Activated CD4-positive, alpha-beta T cell treated with anti-CD3 and anti-CD28 coated beads, Interleukin-2, amount 10 ng/mL, durations not matched to agents 24 days and 14 days (primary cell): ENCODE results near the gene LCE3E. TPM values are rescaled to one million over a fixed set of nuclear protein-coding genes. Genes with fewer than 3 reads are reported as not detected.
"Not testable (repeated sequence)": the region's sequence is repeated elsewhere in the genome, so short reads cannot be mapped to it uniquely, and the experiment has no call there.

Experiments used
- DNase-seq: peaks from one replicate; pipeline ENCODE4 v3.0.0; 2022
- H3K27ac Mint-ChIP-seq: one replicate; pipeline ENCODE4 v1.8.0; 2022; ENCODE audit warnings: mild to moderate bottlenecking, mixed read lengths
- H3K27me3 Mint-ChIP-seq: one replicate; pipeline ENCODE4 v1.8.0; 2022; ENCODE audit warnings: mixed read lengths
- H3K36me3 Mint-ChIP-seq: one replicate; pipeline ENCODE4 v1.8.0; 2022; ENCODE audit warnings: low read depth, mild to moderate bottlenecking, mixed read lengths
- H3K4me1 Mint-ChIP-seq: one replicate; pipeline ENCODE4 v1.8.0; 2021; ENCODE audit warnings: mixed read lengths
- H3K4me3 Mint-ChIP-seq: one replicate; pipeline ENCODE4 v1.8.0; 2022; ENCODE audit warnings: mild to moderate bottlenecking, moderate library complexity, mixed read lengths
- H3K9me3 Mint-ChIP-seq: one replicate; pipeline ENCODE4 v1.8.0; 2021; ENCODE audit warnings: mixed read lengths
- intact Hi-C: fragments of 100-400 bp; cut with micrococcal nuclease; formaldehyde crosslinking; loops from one replicate; pipeline ENCODE4 v1.15.1; 2023
- total RNA-seq: library from RNA; stranded (reverse); gene quantifications from 2 replicates; pipeline ENCODE4 v1.2.3, GENCODE V29; 2022

The LCE3E gene, protein sequence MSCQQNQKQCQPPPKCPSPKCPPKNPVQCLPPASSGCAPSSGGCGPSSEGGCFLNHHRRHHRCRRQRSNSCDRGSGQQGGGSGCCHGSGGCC
- not detected in 2 replicates for total RNA-seq

DNA sequence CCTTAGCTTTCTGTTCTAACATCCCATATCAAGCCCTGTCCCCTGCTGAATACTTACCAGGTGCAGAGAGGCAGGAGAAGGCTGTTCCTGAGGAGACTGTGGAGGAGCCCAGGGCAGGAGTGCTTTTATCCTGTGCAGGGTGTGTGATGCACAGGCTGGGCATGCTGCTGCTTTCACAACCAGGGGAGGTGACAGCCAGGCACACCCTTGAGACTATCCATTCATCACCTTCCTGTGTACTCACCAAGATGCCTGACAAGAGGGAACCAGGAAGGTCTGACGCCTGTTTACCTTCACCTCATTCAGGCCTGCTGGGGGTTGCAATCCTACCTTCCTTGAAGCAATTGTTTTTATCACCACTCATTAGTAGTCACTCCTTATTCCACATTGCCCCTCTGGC, at the start of gene LCE3E:
TSS of gene LCE3E (minus strand) at position 100 of the 400 bp plus-strand sequence. CDS start 572 bp downstream, outside the sequence.
- Mint-ChIP-seq H3K27me3 (peaks cover 2% of the 10 kb centered on the region), H3K4me3 (no peak within 1 kb of the TSS), H3K4me1 (no peaks in the 10 kb centered on the region), H3K27ac (no peak within 1 kb of the TSS), H3K9me3 (no peaks in the 10 kb centered on the region), H3K36me3 (no peaks in the 10 kb centered on the region)
- no peak for DNase-seq
- intact Hi-C loops: no loop called here

DNA sequence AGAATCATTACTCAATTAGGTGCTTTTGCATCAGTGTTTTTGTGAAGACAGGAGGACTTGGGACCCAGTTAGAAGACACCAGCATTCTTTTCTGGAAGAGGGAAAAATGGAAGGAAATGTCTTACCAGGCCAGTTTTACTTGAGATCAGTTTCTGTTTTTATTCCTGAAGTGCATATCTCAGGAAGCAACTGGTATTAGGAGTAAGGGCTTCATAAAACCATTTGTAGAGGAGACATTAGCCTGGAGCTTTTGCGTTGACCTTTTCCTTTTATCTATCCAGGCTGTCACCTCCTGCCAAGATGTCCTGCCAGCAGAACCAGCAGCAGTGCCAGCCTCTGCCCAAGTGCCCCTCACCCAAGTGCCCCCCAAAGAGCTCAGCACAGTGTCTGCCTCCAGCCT, 46.9 kb upstream of the LCE3E start, which contains the start of gene LCE3B:
TSS of gene LCE3B (plus strand) at position 301 of the 400 bp plus-strand sequence. CDS start at position 301, 0 bp downstream.
- no peak for DNase-seq
- no peaks in the 10 kb centered on the region for H3K36me3 Mint-ChIP-seq
- no peaks in the 10 kb centered on the region for H3K4me1 Mint-ChIP-seq
- no peaks in the 10 kb centered on the region for H3K27me3 Mint-ChIP-seq
- H3K9me3 Mint-ChIP-seq: peaks cover under 1% of the 10 kb centered on the region
- intact Hi-C loops: no loop called here
- no peak within 1 kb of the TSS for H3K4me3 Mint-ChIP-seq
- H3K27ac Mint-ChIP-seq: no peak within 1 kb of the TSS

DNA sequence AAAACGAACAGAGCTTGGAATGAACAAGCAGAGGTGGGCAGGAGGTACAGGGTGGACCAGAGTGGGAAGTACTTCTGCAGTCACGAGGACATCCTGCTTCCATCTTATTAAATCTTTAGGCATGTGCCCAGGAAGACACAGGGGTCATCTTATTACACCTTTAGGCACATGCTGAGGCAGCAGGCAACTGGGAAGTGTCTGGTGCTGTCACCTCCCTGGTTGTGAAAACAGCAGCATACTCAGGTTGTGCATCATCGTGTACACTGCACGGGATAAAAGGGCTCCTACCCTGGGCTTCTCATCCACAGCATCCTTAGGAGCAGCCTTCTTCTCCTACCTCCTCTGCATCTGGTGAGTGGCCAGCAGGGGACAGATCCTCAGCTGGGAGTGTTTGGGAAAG, 33.4 kb upstream of the LCE3E start, which contains the start of gene LCE3C:
TSS of gene LCE3C (plus strand) at position 301 of the 400 bp plus-strand sequence. CDS start 498 bp downstream, outside the sequence.
- Mint-ChIP-seq H3K27me3 (no peaks in the 10 kb centered on the region), H3K4me3 (no peak within 1 kb of the TSS), H3K27ac (no peak within 1 kb of the TSS), H3K36me3 (no peaks in the 10 kb centered on the region), H3K4me1 (no peaks in the 10 kb centered on the region), H3K9me3 (no peaks in the 10 kb centered on the region)
- intact Hi-C loops: no loop called here
- DNase-seq: no peak

DNA sequence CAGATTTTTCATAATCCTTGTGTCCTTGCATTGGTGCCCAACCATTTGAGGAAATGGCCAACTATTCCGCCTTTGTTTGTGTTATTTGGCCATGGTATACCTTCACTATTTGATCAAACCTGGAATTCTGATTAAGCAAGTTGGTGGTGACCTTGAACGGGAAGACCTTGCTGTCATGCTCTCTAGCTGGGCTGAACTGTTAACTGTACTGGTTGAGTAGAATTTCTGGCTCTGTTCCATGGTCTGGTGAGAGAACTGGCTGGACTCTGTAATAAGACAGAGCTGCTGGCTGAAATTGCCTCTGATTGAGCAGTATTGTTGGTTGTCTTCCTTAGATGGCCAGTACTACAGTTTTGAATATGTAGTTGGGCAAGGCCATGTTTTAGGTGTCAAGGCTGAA, 30.4 kb upstream of the LCE3E start:
- no peaks in the 10 kb centered on the region for H3K27me3 Mint-ChIP-seq
- no peak overlapping the region for H3K27ac Mint-ChIP-seq
- intact Hi-C loops: no loop called here
- no peak overlapping the region for H3K4me3 Mint-ChIP-seq
- H3K36me3 Mint-ChIP-seq: no peaks in the 10 kb centered on the region
- DNase-seq: no peak
- no peaks in the 10 kb centered on the region for H3K9me3 Mint-ChIP-seq
- H3K4me1 Mint-ChIP-seq: no peaks in the 10 kb centered on the region

DNA sequence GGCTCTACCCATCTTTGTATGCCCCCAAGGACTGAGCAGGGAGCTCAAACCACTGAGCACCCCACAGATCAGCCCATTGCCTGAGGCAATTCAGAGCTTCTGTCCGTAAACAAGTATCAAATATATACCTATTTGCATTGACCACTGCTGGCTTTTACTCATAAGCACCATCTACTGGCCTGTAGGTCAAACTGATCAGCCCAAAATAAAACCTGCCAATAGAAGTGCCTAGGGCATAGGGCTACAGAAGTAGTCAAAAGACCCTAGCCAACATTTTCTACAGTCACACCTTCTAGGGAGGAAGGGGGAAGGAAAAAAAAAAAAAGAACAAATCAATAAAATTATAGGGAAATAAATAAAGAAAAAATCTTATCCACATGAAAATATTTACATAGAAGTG, 19.0 kb upstream of the LCE3E start:
- Mint-ChIP-seq H3K27me3 (no peaks in the 10 kb centered on the region), H3K4me1 (no peaks in the 10 kb centered on the region), H3K4me3 (no peak overlapping the region), H3K9me3 (no peaks in the 10 kb centered on the region), H3K36me3 (no peaks in the 10 kb centered on the region), H3K27ac (no peak overlapping the region)
- intact Hi-C loops: no loop called here
- no peak for DNase-seq

DNA sequence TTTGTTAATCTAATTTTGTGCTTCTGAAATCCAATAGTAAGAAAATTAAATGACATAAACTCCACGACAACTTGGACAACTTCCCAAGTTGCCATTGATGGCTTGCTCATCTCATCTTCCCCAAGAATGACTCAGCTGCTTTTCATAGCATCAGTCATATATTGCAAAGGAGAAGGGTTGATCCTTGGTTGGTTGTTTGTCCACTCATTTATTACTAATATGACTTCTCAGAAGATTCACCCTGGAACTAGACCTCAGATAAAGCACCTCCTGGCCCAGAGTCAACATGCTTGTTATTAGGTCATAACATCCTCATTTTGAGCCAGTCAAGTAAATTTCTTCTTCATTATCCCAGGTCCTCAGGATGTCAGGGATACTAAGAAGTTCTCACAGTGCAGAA, 16.1 kb upstream of the LCE3E start:
- Mint-ChIP-seq H3K4me3 (no peak overlapping the region), H3K27ac (no peak overlapping the region), H3K4me1 (peaks cover 2% of the 10 kb centered on the region), H3K36me3 (no peaks in the 10 kb centered on the region), H3K9me3 (no peaks in the 10 kb centered on the region), H3K27me3 (no peaks in the 10 kb centered on the region)
- intact Hi-C loops: no loop called here
- DNase-seq: no peak

DNA sequence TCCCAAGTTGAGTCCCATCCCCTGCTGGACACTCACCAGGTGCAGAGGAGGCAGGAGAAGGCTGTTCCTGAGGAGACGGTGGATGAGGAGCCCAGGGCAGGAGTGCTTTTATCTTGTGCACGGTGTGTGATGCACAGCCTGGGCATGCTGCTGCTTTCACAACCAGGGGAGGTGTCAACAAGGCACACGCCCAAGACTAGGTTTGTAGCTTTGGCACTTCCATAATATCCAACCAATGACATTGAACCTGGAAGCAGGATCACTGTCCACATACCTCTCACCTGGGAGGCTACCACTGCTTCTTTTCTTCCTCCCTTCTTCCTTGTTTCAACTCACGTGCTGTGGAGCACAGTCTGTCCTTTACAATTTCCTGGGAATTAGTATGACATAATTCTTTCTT, 13.9 kb upstream of the LCE3E start, which contains the start of gene LCE3D:
TSS of gene LCE3D (minus strand) at position 84 of the 400 bp plus-strand sequence. CDS start 580 bp downstream, outside the sequence.
- Mint-ChIP-seq H3K36me3 (no peaks in the 10 kb centered on the region), H3K27ac (no peak within 1 kb of the TSS), H3K9me3 (no peaks in the 10 kb centered on the region), H3K27me3 (no peaks in the 10 kb centered on the region), H3K4me3 (no peak within 1 kb of the TSS), H3K4me1 (peaks cover 2% of the 10 kb centered on the region)
- intact Hi-C loops: no loop called here
- no peak for DNase-seq

DNA sequence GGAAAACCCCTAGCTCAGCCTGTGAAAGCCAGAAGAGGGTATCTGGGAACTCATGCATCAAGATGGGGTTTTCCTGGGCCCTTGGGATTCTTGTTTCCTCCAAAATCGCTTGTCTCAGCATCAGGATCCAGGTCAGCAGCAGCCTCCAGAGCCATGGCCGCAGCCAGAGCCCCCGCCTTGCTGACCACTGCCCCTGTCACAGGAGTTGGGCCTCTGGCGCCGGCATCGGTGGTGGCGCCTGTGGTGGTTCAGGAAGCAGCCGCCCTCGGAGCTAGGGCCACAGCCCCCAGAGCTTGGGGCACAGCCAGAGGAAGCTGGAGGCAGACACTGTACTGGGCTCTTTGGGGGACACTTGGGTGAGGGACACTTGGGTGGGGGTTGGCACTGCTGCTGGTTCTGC, 12.9 kb upstream of the LCE3E start:
- H3K27me3 Mint-ChIP-seq, H3K36me3 Mint-ChIP-seq, intact Hi-C loops, H3K9me3 Mint-ChIP-seq, H3K4me3 Mint-ChIP-seq, DNase-seq, H3K27ac Mint-ChIP-seq, H3K4me1 Mint-ChIP-seq: not testable (repeated sequence)

DNA sequence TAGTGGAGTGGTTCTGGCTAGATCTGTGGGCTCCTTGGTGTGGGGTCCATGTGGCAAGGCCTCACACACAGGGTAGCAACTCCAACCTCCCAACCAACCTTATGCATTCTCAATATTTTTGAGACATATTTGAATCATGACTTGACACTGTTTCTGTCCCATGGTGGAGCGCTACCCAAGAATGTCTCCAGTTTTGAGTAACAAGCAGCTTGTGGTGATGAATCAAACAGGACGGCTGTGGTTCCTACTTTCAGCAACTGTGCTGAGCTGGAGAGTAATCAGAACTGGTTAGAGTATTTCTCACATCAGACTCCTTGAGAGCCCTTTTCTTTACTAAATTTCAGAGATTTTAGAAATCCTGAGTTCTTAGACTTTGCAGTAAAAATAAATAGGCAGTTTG, 10.6 kb upstream of the LCE3E start:
- Mint-ChIP-seq H3K4me1 (peaks cover 2% of the 10 kb centered on the region), H3K27ac (no peak overlapping the region), H3K36me3 (no peaks in the 10 kb centered on the region), H3K27me3 (peaks cover 8% of the 10 kb centered on the region), H3K9me3 (no peaks in the 10 kb centered on the region), H3K4me3 (no peak overlapping the region)
- intact Hi-C loops: no loop called here
- DNase-seq: no peak

DNA sequence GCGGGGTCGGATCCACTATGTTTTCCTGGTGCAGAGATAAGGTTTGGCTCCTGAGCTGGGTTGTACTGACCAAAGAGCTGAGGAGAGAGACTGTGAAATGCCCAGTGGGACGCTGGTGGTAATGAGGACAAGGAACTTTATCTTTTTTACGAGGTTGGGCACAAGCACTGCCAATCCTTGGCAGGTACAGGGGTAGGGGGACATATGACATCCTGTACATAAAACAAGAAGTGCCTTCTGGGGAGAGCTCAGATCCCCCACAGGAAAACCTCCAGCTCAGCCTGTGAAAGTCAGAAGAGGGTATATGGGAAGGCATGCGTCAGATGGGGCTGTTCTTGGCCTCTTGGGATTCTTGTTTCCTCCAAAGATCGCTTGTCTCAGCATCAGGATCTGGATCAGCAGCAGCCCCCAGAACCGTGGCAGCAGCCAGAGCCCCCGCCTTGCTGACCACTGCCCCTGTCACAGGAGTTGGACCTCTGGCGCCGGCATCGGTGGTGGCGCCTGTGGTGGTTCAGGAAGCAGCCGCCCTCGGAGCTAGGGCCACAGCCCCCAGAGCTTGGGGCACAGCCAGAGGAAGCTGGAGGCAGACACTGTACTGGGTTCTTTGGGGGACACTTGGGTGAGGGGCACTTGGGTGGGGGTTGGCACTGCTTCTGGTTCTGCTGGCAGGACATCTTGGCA, 905 bp downstream of the LCE3E start:
- Mint-ChIP-seq H3K9me3 (no peaks in the 10 kb centered on the region), H3K4me1 (no peaks in the 10 kb centered on the region), H3K4me3 (no peak overlapping the region), H3K36me3 (no peaks in the 10 kb centered on the region), H3K27me3 (no peaks in the 10 kb centered on the region), H3K27ac (no peak overlapping the region)
- intact Hi-C loops: no loop called here
- no peak for DNase-seq

DNA sequence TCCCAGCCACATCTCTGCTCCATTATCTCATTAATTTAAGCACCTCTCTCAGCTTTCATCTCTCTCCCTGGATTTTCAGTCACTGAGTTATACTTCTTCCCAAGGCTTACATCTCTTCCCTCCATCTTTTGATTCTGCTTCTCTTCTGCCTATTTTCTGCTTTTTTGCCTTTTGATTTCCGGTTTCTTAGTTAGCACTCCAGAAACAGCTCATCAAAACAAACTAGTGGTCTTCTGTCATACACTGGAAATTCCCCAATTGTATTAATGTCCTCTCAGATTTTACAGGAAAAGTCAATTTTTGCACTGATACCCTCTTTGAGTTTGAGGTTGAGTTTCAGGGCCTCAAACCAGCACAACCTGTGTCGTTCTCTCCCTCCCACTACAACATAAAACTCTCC, 1.5 kb downstream of the LCE3E start:
- Mint-ChIP-seq H3K9me3 (no peaks in the 10 kb centered on the region), H3K4me1 (no peaks in the 10 kb centered on the region), H3K27me3 (no peaks in the 10 kb centered on the region), H3K27ac (no peak overlapping the region), H3K4me3 (no peak overlapping the region), H3K36me3 (no peaks in the 10 kb centered on the region)
- DNase-seq: no peak
- intact Hi-C loops: no loop called here

DNA sequence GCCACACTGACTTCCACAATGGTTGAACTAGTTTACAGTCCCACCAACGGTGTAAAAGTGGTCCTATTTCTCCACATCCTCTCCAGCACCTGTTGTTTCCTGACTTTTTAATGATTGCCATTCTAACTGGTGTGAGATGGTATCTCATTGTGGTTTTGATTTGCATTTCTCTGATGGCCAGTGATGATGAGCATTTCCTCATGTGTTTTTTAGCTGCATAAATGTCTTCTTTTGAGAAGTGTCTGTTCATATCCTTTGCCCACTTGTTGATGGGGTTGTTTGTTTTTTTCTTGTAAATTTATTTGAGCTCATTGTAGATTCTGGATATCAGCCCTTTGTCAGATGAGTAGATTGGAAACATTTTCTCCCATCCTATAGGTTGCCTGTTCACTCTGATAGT, 18.2 kb downstream of the LCE3E start:
- H3K4me1 Mint-ChIP-seq, H3K27ac Mint-ChIP-seq, H3K36me3 Mint-ChIP-seq, H3K4me3 Mint-ChIP-seq, DNase-seq, H3K9me3 Mint-ChIP-seq, intact Hi-C loops, H3K27me3 Mint-ChIP-seq: not testable (repeated sequence)

DNA sequence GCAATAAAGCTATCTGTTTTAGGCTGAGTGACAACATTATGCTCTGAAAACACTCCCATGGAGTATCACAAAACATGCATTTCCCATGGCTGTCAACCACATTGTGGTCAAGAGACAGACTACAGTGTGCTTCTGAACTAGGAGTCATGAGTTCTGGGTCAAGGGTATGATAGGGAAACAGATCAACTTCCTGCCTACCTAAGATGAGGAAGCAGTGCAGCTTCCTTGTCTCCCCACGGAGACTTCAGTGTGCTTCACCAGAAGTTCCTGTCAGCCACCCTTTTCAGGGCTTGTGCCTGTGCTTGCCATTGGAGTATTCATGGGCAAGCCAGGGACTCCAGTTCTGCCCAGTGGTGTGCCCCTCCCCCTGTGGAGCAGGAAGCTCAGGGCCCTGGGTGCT, 19.9 kb downstream of the LCE3E start:
- Mint-ChIP-seq H3K27ac (no peak overlapping the region), H3K36me3 (no peaks in the 10 kb centered on the region), H3K4me1 (no peaks in the 10 kb centered on the region), H3K27me3 (peaks cover 2% of the 10 kb centered on the region), H3K4me3 (no peak overlapping the region), H3K9me3 (peaks cover 3% of the 10 kb centered on the region)
- intact Hi-C loops: no loop called here
- DNase-seq: no peak

DNA sequence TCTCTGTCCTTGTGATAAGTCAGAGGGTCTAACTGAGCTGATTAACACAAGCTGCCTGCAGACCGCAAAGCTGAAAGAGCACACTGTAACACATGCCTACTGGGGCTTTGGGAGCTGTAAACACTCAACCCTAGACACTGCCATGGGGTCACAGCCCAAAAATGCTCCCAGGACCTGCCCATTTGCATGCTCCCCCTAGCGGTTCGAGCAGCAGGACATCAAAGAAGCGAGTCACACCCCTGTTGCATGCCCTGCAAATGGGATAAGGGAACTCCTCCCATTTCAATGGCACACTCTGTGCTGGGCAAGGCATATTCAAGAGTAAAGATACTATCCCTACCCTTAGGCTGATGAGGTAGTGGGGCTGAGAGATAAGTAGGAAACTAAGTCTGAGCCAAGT, 22.8 kb downstream of the LCE3E start:
- H3K4me1 Mint-ChIP-seq: no peaks in the 10 kb centered on the region
- H3K27ac Mint-ChIP-seq: no peak overlapping the region
- H3K27me3 Mint-ChIP-seq: peaks cover 2% of the 10 kb centered on the region
- DNase-seq: no peak
- H3K36me3 Mint-ChIP-seq: no peaks in the 10 kb centered on the region
- H3K4me3 Mint-ChIP-seq: no peak overlapping the region
- intact Hi-C loops: no loop called here
- H3K9me3 Mint-ChIP-seq: peaks cover 3% of the 10 kb centered on the region

DNA sequence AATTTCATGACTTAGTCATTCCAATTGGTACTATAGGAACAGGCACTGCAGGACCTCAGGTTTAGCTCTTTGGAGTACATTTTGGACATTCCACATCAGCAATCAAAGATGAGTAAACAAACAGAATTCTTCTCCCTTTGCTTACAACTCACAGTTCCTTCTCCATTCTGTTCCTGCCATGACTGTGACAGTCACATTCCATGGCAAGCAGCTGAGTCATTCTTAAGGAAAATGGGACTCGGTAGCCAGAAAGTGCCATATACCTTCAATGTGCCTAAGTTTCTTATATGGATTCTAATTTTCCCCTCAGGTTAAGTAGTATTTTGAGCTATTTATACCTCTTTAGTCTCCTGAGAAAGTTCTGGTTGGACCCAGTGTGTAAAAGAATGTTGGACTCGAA, 26.7 kb downstream of the LCE3E start:
- no peak overlapping the region for H3K27ac Mint-ChIP-seq
- no peaks in the 10 kb centered on the region for H3K36me3 Mint-ChIP-seq
- H3K27me3 Mint-ChIP-seq: peaks cover 3% of the 10 kb centered on the region
- intact Hi-C loops: no loop called here
- H3K4me1 Mint-ChIP-seq: no peaks in the 10 kb centered on the region
- no peak for DNase-seq
- no peaks in the 10 kb centered on the region for H3K9me3 Mint-ChIP-seq
- H3K4me3 Mint-ChIP-seq: no peak overlapping the region
